ENCODE measurements around the gene C1orf94. TPM values are rescaled to one million over a fixed set of nuclear protein-coding genes. Genes with fewer than 3 reads are reported as not detected.

C1orf94 gene
- total RNA-seq, 1 donor from 2014 or later, result not detected

- no peak for DNase-seq
- no peaks in the 10 kb centered on the region for H3K27me3 Mint-ChIP-seq
- no peak overlapping the region for H3K27ac Mint-ChIP-seq
- CTCF ChIA-PET, result no interaction called here
- no peak overlapping the region for H3K4me3 Mint-ChIP-seq
- peaks cover 10% of the 10 kb centered on the region for H3K4me1 Mint-ChIP-seq
- intact Hi-C loops (cut with micrococcal nuclease), result no loop called here
- H3K36me3 Mint-ChIP-seq (ENCODE audit: low read depth), result no peaks in the 10 kb centered on the region
- POLR2A ChIA-PET, result no interaction called here
- no peak for TF ChIP-seq CTCF (IDR thresholded peaks at IDR 0.05)
- ATAC-seq (ENCODE audit: low read depth), result no peak
- no peaks in the 10 kb centered on the region for H3K9me3 Mint-ChIP-seq
These were observed 32.7 kb upstream of the C1orf94 start for GRCh38 chr1:34143975-34144374.

GRCh38 chr1:34144766-34145165 is 31.9 kb upstream of the C1orf94 start:
- intact Hi-C loops (cut with micrococcal nuclease), result no loop called here
- TF ChIP-seq CTCF (IDR thresholded peaks at IDR 0.05), result no peak
- Mint-ChIP-seq H3K4me3 (no peak overlapping the region), H3K27ac (no peak overlapping the region), H3K9me3 (no peaks in the 10 kb centered on the region), H3K36me3 (ENCODE audit: low read depth) (no peaks in the 10 kb centered on the region), H3K4me1 (peaks cover 10% of the 10 kb centered on the region), H3K27me3 (peaks cover 4% of the 10 kb centered on the region)
- DNase-seq (no peak), ATAC-seq (ENCODE audit: low read depth) (no peak)
- POLR2A ChIA-PET, result no interaction called here
- CTCF ChIA-PET, result no interaction called here

- ATAC-seq (ENCODE audit: low read depth), result no peak
- Mint-ChIP-seq H3K4me3 (no peak overlapping the region), H3K9me3 (no peaks in the 10 kb centered on the region)
These were observed 29.4 kb upstream of the C1orf94 start for GRCh38 chr1:34147301-34147700.

GRCh38 chr1:34149501-34149900 is 27.2 kb upstream of the C1orf94 start:
- Mint-ChIP-seq H3K4me1 (no peaks in the 10 kb centered on the region), H3K27ac (no peak overlapping the region), H3K36me3 (ENCODE audit: low read depth) (no peaks in the 10 kb centered on the region), H3K27me3 (peaks cover 15% of the 10 kb centered on the region), H3K9me3 (no peaks in the 10 kb centered on the region), H3K4me3 (no peak overlapping the region)
- TF ChIP-seq CTCF (IDR thresholded peaks at IDR 0.05), result no peak
- no peak for ATAC-seq (ENCODE audit: low read depth)
- DNase-seq, result no peak
- intact Hi-C loops (cut with micrococcal nuclease), result no loop called here
- POLR2A ChIA-PET, result no interaction called here
- CTCF ChIA-PET, result no interaction called here

More at GRCh38 chr1:34147301-34147700, 29.4 kb upstream of the C1orf94 start:
- intact Hi-C loops (cut with micrococcal nuclease), result no loop called here
- no peaks in the 10 kb centered on the region for H3K36me3 Mint-ChIP-seq (ENCODE audit: low read depth)
- H3K4me1 Mint-ChIP-seq, result no peaks in the 10 kb centered on the region
- H3K27ac Mint-ChIP-seq, result no peak overlapping the region
- no peak for DNase-seq
- H3K27me3 Mint-ChIP-seq, result peaks cover 8% of the 10 kb centered on the region
- TF ChIP-seq CTCF (IDR thresholded peaks at IDR 0.05), result no peak
- ChIA-PET CTCF (no interaction called here), POLR2A (no interaction called here)

GRCh38 chr1:34153246-34153645 is 23.5 kb upstream of the C1orf94 start:
- H3K36me3 Mint-ChIP-seq (ENCODE audit: low read depth), result no peaks in the 10 kb centered on the region
- ChIA-PET CTCF (no interaction called here), POLR2A (no interaction called here)
- no peak for TF ChIP-seq CTCF (IDR thresholded peaks at IDR 0.05)
- no peak overlapping the region for H3K4me3 Mint-ChIP-seq
- H3K27me3 Mint-ChIP-seq, result peaks cover 18% of the 10 kb centered on the region
- intact Hi-C loops (cut with micrococcal nuclease), result no loop called here
- H3K27ac Mint-ChIP-seq, result no peak overlapping the region
- no peaks in the 10 kb centered on the region for H3K9me3 Mint-ChIP-seq
- ATAC-seq (ENCODE audit: low read depth), result no peak
- H3K4me1 Mint-ChIP-seq, result no peaks in the 10 kb centered on the region
- no peak for DNase-seq
